Body of pancreas (tissue), 4 donors: ENCODE measurements around the gene WDR18.

Source experiments
- POLR2A ChIP-seq, 3 donors: fragments of 450-650 bp; IDR thresholded peaks; one replicate each; pipeline ENCODE4 v1.6.1; 2016; ENCODE audit warnings: antibody characterized with exemption in 3 of 3, mild to moderate bottlenecking in 2 of 3
- TF ChIP-seq, protein P1 (sequence below), 7 experiments: fragments of 450-650 bp in 4 of 7; fragments of 200-600 bp in 3 of 7; sonication (generic) in 3 of 7; IDR thresholded peaks; one replicate each; pipeline ENCODE4 v1.5.1; 2016 to 2019; ENCODE audit warnings: antibody characterized with exemption in 7 of 7

DNA sequence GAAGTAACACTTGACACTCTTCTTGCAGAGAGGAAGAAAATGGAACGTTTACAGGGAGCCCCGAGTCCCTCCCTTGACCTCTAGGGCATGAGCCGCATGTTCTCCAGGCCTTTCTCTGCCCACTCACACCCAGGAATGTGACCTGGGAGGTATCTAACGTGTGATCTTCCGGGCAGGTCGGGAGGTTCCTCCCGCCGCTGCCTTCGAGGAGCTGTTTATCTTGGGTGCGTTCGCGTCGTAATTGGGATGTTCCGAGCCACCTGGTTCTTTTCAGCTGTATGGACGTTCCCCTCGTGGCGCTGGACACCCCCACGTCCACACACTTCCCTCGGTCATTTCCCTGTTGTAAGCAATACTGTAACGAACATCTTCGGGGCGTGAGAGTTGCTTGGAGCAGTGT, 44.7 kb upstream of the WDR18 start:
- TF ChIP-seq, protein P1, sequence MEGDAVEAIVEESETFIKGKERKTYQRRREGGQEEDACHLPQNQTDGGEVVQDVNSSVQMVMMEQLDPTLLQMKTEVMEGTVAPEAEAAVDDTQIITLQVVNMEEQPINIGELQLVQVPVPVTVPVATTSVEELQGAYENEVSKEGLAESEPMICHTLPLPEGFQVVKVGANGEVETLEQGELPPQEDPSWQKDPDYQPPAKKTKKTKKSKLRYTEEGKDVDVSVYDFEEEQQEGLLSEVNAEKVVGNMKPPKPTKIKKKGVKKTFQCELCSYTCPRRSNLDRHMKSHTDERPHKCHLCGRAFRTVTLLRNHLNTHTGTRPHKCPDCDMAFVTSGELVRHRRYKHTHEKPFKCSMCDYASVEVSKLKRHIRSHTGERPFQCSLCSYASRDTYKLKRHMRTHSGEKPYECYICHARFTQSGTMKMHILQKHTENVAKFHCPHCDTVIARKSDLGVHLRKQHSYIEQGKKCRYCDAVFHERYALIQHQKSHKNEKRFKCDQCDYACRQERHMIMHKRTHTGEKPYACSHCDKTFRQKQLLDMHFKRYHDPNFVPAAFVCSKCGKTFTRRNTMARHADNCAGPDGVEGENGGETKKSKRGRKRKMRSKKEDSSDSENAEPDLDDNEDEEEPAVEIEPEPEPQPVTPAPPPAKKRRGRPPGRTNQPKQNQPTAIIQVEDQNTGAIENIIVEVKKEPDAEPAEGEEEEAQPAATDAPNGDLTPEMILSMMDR (IDR thresholded peaks at IDR 0.05) = no peak
- no peak for TF ChIP-seq POLR2A (IDR thresholded peaks at IDR 0.05)
